Fibroblast of pulmonary artery (primary cell): ENCODE data around the gene NTN5.

ENCODE experiments used
- DNase-seq: peaks from one replicate; pipeline ENCODE4 v3.0.0-alpha.2; 2010; ENCODE audit warnings: low read depth
- H3K4me3 ChIP-seq: replicated peaks from 2 replicates; pipeline ENCODE4 v1.5.1; 2011; ENCODE audit warnings: low read depth, mild to moderate bottlenecking, control low read depth, low read length, moderate library complexity
- TF ChIP-seq, protein P1 (sequence below): IDR thresholded peaks from 2 replicates; pipeline ENCODE4 v1.5.1; 2011; ENCODE audit warnings: mild to moderate bottlenecking, control low read depth, low read length, inconsistent platforms; ENCODE audit errors: missing control alignments

Gene NTN5

DNA sequence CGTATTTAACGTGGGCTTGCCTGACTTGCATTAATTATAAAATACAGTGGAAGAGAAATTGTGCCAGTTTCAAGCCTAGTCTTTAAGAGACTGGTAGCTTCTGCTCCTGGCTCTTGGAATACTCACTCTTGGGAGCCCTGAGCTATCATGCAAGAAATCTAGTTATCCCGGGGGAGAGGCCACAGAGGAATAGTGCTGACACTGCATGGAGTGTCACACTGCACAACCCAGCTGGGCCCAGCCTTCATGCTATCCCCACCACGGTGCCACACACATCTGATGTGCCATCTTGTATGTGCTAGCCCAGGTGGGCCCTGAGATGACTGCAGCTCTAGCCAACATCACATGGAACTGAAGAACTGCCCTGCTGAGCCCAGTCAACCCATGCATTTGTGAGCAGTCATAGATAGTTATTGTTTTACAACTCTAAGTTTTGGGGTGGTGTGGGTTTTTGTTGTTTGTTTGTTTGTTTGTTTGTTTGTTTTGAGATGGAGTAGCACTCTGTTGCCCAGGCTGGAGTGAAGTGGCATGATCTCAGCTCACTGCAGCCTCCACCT is 38.4 kb upstream of the NTN5 start:
- DNase-seq, result no peak
- H3K4me3 ChIP-seq, result no peak overlapping the region
- TF ChIP-seq, protein P1, sequence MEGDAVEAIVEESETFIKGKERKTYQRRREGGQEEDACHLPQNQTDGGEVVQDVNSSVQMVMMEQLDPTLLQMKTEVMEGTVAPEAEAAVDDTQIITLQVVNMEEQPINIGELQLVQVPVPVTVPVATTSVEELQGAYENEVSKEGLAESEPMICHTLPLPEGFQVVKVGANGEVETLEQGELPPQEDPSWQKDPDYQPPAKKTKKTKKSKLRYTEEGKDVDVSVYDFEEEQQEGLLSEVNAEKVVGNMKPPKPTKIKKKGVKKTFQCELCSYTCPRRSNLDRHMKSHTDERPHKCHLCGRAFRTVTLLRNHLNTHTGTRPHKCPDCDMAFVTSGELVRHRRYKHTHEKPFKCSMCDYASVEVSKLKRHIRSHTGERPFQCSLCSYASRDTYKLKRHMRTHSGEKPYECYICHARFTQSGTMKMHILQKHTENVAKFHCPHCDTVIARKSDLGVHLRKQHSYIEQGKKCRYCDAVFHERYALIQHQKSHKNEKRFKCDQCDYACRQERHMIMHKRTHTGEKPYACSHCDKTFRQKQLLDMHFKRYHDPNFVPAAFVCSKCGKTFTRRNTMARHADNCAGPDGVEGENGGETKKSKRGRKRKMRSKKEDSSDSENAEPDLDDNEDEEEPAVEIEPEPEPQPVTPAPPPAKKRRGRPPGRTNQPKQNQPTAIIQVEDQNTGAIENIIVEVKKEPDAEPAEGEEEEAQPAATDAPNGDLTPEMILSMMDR, result no peak

DNA sequence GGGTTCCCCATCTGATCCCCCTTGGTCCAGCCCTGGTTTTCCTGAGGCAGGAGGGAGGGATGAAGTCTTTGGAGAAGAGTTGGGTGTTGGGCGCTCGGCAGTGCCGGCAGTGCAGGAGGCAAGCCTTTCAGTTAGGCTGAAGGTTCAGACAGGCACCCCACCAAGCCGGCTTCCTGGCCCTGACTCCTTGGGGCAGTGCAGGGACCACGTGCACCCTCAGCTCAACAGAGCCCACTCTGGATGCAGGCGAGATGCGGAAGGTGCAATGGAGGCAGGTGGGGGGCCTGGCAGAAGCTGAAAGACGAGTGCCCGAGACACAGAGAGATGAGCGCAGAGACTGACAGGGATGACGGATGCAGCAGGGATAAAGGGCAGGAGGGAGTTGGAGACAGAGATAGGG is 35.7 kb upstream of the NTN5 start:
- TF ChIP-seq, protein P1, result no peak

DNA sequence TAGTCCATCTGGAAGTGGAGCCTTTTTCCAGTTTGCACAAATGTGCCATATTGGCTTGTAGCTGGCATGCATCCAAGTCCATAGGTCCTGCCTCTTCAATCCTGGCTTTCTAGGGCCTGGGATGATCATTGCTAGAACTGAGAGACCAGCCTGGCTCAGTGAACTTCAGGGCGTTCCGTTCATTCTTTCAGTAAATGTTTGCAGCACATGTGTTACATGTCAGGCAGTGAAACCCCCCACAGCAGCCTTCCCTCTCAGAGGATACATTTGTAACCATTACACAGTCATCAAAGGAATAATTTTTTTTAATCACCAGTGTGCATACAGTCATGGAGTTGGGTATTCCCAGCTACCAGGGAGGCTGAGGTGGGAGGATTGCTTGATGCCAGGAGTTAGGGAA is 32.6 kb upstream of the NTN5 start:
- H3K4me3 ChIP-seq, result no peak overlapping the region

More for the DNA sequence above, 35.7 kb upstream of the NTN5 start:
- H3K4me3 ChIP-seq, result no peak overlapping the region
- DNase-seq, result no peak

DNA sequence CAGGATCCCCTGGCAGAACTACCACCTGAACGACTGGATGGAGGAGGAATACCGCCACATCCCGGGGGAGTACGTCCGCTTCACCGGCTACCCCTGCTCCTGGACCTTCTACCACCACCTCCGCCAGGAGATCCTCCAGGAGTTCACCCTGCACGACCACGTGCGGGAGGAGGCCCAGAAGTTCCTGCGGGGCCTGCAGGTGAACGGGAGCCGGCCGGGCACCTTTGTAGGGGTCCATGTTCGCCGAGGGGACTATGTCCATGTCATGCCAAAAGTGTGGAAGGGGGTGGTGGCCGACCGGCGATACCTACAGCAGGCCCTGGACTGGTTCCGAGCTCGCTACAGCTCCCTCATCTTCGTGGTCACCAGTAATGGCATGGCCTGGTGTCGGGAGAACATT is 30.5 kb upstream of the NTN5 start:
- no peak overlapping the region for H3K4me3 ChIP-seq
- no peak for DNase-seq
- TF ChIP-seq, protein P1, result no peak

More for the DNA sequence above, 32.6 kb upstream of the NTN5 start:
- TF ChIP-seq, protein P1, result no peak
- DNase-seq, result no peak

DNA sequence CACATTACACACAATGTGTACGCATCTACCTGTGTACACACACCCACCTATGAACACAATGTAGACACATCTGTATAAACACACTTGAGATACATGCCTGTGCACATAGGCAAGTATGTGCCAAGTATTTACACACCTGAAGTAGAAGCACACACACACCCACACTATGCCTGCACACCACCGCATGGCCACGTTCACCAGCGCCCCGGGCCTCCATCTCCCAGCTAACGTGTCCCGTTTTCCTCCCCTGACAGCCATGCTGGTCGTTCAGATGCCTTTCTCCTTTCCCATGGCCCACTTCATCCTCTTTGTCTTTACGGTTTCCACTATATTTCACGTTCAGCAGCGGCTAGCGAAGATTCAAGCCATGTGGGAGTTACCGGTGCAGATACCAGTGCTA is 29.9 kb upstream of the NTN5 start:
- TF ChIP-seq, protein P1, result no peak
- DNase-seq, result no peak

DNA sequence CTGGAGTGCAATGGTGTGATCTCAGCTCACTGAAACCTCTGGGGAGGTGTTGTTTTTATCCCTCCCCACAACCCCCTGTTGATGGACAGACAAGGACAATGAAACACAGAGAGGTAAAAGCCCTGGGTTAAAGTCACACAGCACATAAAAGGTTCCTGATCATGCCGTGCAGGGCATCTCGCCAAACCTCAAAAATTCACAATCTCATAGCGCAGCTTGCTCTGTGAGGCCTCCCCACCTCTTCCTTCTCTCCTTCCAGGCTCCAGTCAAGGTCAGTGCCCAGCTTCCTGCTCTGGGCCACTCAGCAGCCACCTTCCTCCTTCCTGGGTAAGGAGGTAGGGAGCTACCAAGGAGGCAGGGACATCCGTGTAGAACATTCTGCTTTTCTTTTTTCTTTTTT is 25.2 kb upstream of the NTN5 start:
- peak; percentile 79 for DNase-seq
- TF ChIP-seq, protein P1, result no peak
- H3K4me3 ChIP-seq, result no peak overlapping the region

More for the DNA sequence above, 29.9 kb upstream of the NTN5 start:
- H3K4me3 ChIP-seq, result no peak overlapping the region

DNA sequence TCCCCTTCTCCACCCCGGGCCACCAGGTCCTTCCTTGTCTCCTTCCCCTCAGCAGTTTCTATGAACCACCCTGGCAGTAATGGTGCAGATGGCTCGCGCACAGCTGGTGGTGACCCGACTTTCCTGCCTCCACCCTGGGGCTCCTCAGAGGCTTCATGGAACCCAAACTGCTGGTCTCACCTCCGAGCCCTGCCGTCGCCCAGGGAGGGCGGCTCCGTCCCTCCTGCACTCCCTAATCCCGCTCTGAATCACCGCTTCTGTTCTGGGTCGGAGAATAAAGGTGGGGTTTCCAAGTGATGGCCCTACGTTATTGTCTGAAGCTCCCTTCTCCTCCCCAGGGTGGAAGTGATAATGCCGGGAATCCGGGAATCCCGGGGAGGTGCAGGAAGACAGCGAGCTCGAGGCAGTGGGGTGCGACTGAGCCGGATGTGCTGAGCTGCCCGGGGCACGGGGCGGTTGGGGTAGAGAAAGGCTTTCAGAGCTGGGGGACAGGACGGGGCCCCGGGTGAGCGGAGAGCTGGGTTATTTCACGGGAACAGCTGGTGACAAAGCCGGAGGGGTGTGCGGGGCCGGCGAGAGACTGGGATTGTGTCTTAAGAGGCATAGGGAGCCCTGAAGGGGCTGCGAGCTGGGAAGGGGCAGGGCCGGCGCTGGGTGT is 23.7 kb upstream of the NTN5 start:
- TF ChIP-seq, protein P1, result no peak
- DNase-seq, result no peak
- H3K4me3 ChIP-seq, result peak overlapping the region; percentile 5
